Astrocyte (in vitro differentiated cells and primary cell): Measurements from ENCODE around the gene LAMA1.

Source experiments
- CTCF ChIP-seq: IDR thresholded peaks from 2 replicates; pipeline ENCODE4 v1.5.1; 2011; ENCODE audit warnings: low read depth, mild to moderate bottlenecking, inconsistent platforms, low read length, moderate library complexity; ENCODE audit not compliant: insufficient read depth
- EZH2 ChIP-seq: IDR thresholded peaks from 2 replicates; pipeline ENCODE4 v1.6.1; 2012; ENCODE audit warnings: mild to moderate bottlenecking, low read length, inconsistent platforms; ENCODE audit not compliant: insufficient read depth

DNA sequence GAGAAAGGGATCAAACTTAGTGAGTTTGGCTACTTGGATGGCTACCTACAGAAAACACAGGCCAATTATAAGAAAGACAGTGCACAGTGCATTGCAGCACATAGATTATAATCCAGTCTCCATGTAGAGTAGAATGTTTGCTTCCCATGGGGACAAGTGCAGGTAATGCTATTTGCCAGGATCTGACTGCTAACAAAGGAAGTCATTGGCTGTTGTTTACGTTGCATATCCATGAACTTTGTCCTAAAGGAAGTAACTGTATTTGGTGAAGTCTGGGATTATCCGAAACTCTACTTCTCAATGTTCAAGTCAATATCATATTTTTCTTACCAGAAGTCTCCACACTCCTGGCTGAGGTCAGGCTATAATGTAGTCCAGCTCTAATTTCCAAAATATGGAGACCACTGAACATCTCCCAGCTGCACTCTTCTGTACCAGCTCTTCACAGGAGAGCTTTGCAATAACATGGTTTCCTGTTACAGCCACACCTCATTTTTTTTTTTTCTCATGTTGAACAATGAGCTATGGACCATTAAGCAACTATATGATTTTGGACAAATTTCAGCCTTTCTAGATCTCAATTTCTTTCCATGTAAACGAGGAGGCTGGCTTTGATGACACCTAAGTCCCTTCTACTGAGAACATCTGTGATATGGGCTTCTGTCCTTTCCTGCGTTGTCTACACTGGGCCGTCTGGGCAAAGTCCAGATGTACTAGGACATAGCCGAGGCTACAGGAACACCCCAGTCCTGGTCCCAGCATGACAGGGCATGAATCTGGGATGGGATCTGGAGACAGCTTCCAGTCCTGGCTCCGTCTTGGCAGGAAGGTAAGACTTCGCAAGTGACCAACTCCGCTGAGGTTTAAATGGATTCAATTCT is 154.8 kb downstream of the LAMA1 start:
- TF ChIP-seq EZH2 (no peak), CTCF (no peak)
